B cell (primary cell): Measurements from ENCODE around the gene GPR45. TPM values are rescaled to one million over a fixed set of nuclear protein-coding genes. Genes with fewer than 3 reads are reported as not detected.

Experiments used
- ATAC-seq: fragments of 200-7000 bp; cut with Tn5 transposase; one replicate; pipeline ENCODE4 v1.10.0; 2021; ENCODE audit warnings: low read depth, mild to moderate bottlenecking, moderate number of reproducible peaks, moderate library complexity
- CTCF ChIA-PET: fragments of 350-600 bp; sonication (Branson Sonifier 250); formaldehyde crosslinking; loops from one replicate; lab custom pipeline; 2021; ENCODE audit warnings: antibody characterized with exemption, inconsistent platforms; lab: Charles Lee
- POLR2A ChIA-PET: fragments of 350-600 bp; sonication (Branson Sonifier 250); formaldehyde crosslinking; loops from one replicate; lab custom pipeline; 2021; ENCODE audit warnings: antibody characterized with exemption; lab: Charles Lee
- DNase-seq: peaks from one replicate; pipeline ENCODE4 v3.0.0; 2013
- H2AFZ ChIP-seq: 2 replicates; pipeline ENCODE4 v1.6.1; 2012; ENCODE audit warnings: mild to moderate bottlenecking, low read depth, low read length; ENCODE audit not compliant: insufficient read depth, poor library complexity, severe bottlenecking
- H3K27ac ChIP-seq, 2 donors: 1 replicate in 1 of 2; 2 replicates in 1 of 2; pipeline ENCODE4 v1.5.1; 2012 to 2013; ENCODE audit warnings: low read length in 2 of 2, mild to moderate bottlenecking in 2 of 2, moderate library complexity in 1 of 2
- H3K27me3 ChIP-seq, 4 experiments: fragments of 200-600 bp in 1 of 4; sonication (generic) in 1 of 4; replicated peaks in 1 of 4; 1 replicate in 2 of 4; 2 replicates in 2 of 4; pipeline versions ENCODE4 v1.6.1 to v1.7.0; 2013 to 2016; ENCODE audit warnings: low read length in 3 of 4, mild to moderate bottlenecking in 2 of 4, mixed read lengths in 1 of 4, moderate library complexity in 1 of 4; ENCODE audit not compliant: insufficient read depth in 4 of 4, control insufficient read depth in 3 of 4; ENCODE audit errors: control extremely low read depth in 1 of 4
- H3K36me3 ChIP-seq, 2 experiments: replicated peaks in 1 of 2; 1 replicate in 1 of 2; 2 replicates in 1 of 2; pipeline versions ENCODE4 v1.6.1 to v1.7.1; 2013; ENCODE audit warnings: low read length in 1 of 2; ENCODE audit not compliant: insufficient read depth in 2 of 2, control insufficient read depth in 1 of 2; ENCODE audit errors: control extremely low read depth in 1 of 2, extremely low read depth in 1 of 2
- H3K4me1 ChIP-seq, 2 donors: fragments of 200-600 bp in 1 of 2; sonication (generic) in 1 of 2; 1 replicate in 1 of 2; 2 replicates in 1 of 2; pipeline versions ENCODE4 v1.5.1 to v1.6.1; 2013 to 2017; ENCODE audit warnings: low read length in 2 of 2; ENCODE audit not compliant: control insufficient read depth in 2 of 2, insufficient read depth in 2 of 2
- H3K4me2 ChIP-seq: replicated peaks from 2 replicates; pipeline ENCODE3; 2012; ENCODE audit warnings: mild to moderate bottlenecking, low read depth, low read length; ENCODE audit not compliant: poor library complexity, severe bottlenecking
- H3K4me3 ChIP-seq, 5 experiments: fragments of 200-600 bp in 1 of 5; sonication (generic) in 1 of 5; 1 replicate in 3 of 5; 2 replicates in 2 of 5; pipeline versions ENCODE4 v1.5.1 to v1.7.0; 2011 to 2016; ENCODE audit warnings: low read length in 4 of 5, mild to moderate bottlenecking in 4 of 5, low read depth in 2 of 5, control low read depth in 1 of 5, moderate library complexity in 1 of 5; ENCODE audit not compliant: insufficient read depth in 1 of 5; ENCODE audit errors: control extremely low read depth in 1 of 5, extremely low read depth in 1 of 5
- H3K79me2 ChIP-seq: fragments of 200-600 bp; sonication (generic); one replicate; pipeline ENCODE4 v1.6.0; 2016; ENCODE audit warnings: low read length; ENCODE audit not compliant: control insufficient read depth, insufficient read depth
- H3K9ac ChIP-seq: fragments of 200-600 bp; sonication (generic); 2 replicates; pipeline ENCODE4 v1.6.1; 2017; ENCODE audit warnings: mild to moderate bottlenecking, low read length, moderate library complexity
- H3K9me3 ChIP-seq, 3 donors: one replicate each; pipeline versions ENCODE4 v1.6.1 to v1.7.1; 2013; ENCODE audit warnings: low read length in 2 of 3; ENCODE audit not compliant: control insufficient read depth in 2 of 3, insufficient read depth in 1 of 3; ENCODE audit errors: control extremely low read depth in 1 of 3
- H4K20me1 ChIP-seq: 2 replicates; pipeline ENCODE4 v1.6.0; 2012; ENCODE audit warnings: mild to moderate bottlenecking, low read length; ENCODE audit not compliant: insufficient read depth, control insufficient read depth, poor library complexity, severe bottlenecking
- H3K27ac Mint-ChIP-seq: one replicate; pipeline ENCODE4 v1.8.0; 2021; ENCODE audit warnings: mixed read lengths
- H3K27me3 Mint-ChIP-seq: one replicate; pipeline ENCODE4 v1.8.0; 2021; ENCODE audit warnings: mixed read lengths
- H3K4me1 Mint-ChIP-seq: one replicate; pipeline ENCODE4 v1.8.0; 2021; ENCODE audit warnings: mixed read lengths
- H3K4me3 Mint-ChIP-seq: one replicate; pipeline ENCODE4 v1.8.0; 2021; ENCODE audit warnings: mixed read lengths
- H3K9me3 Mint-ChIP-seq: one replicate; pipeline ENCODE4 v1.8.0; 2022; ENCODE audit warnings: mixed read lengths; ENCODE audit not compliant: insufficient read depth
- CTCF ChIP-seq: fragments of 200-600 bp; IDR thresholded peaks from one replicate; pipeline ENCODE4 v1.8.0; 2022; ENCODE audit warnings: antibody characterized with exemption, mild to moderate bottlenecking
- EZH2 ChIP-seq: IDR thresholded peaks from 2 replicates; pipeline ENCODE4 v1.6.1; 2012; ENCODE audit warnings: borderline replicate concordance, low read depth, mild to moderate bottlenecking, moderate library complexity, low read length; ENCODE audit not compliant: insufficient read depth, poor library complexity, severe bottlenecking
- WGBS: methylation state at CpG from one replicate; pipeline ENCODE4 v1.1.5; 2013; ENCODE audit warnings: missing lambda C conversion rate; ENCODE audit not compliant: insufficient coverage; 5-methylcytosine and 5-hydroxymethylcytosine counted together
- intact Hi-C: fragments of 100-400 bp; cut with micrococcal nuclease; formaldehyde crosslinking; loops from one replicate; pipeline ENCODE4 v1.10.0; 2022
- polyA plus RNA-seq: library from polyadenylated mRNA; depleted of rRNA; stranded (reverse); fragments of >200 nt; gene quantifications from 2 replicates; pipeline ENCODE4 v1.2.3, GENCODE V29; 2012
- total RNA-seq, 2 donors: library from RNA; stranded (reverse); fragments of 120-200 nt in 1 of 2; gene quantifications; 1 replicate in 1 of 2; 2 replicates in 1 of 2; pipeline versions ENCODE4 v1.2.3 to v1.2.4, GENCODE V29; 2013 to 2022

Gene GPR45
- total and polyA plus RNA-seq, 2 donors (not counting 1 experiment from before 2014, with no cell fraction given): not detected

DNA sequence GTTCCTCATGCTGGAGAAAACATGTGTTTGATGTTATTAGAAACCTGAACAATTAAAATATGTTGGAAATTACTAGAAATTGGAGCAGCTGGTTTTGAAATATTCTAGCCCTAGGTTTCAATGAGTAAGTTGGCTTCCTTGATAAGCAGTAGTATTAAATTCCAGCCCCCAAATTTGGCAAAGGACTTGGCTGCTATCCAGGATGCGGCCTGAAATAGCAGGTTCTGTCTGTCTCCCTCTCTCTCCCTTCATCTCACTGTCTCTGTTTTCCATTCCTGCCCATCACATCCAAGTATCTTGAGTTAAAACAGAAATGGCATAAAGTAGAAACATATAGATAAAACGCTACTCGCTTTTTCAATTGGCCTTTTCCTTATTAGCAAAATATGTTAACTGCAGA is 20.9 kb upstream of the GPR45 start:
- no peaks in the 10 kb centered on the region for H3K9me3 Mint-ChIP-seq
- Histone ChIP-seq H4K20me1 (no peaks in the 10 kb centered on the region), H3K79me2 (no peaks in the 10 kb centered on the region), H3K4me2 (no peak overlapping the region), H3K4me3 (no peak overlapping the region), H3K27ac (no peak overlapping the region), H3K9ac (no peak overlapping the region), H3K9me3 (no peaks in the 10 kb centered on the region), H2AFZ (no peak overlapping the region), H3K27me3 (peaks cover 0 to 2% (median 0%) of the 10 kb centered on the region in 4 experiments), H3K36me3 (no peaks in the 10 kb centered on the region), H3K4me1 (no peaks in the 10 kb centered on the region)
- H3K27me3 Mint-ChIP-seq: peaks cover 23% of the 10 kb centered on the region
- ChIA-PET POLR2A (no interaction called here), CTCF (interaction anchor here (1.0 kb wide), 1 partner anchor 106 kb away, joined by 3 read pairs; no protein-coding TSS in a partner anchor)
- peaks cover 4% of the 10 kb centered on the region for H3K4me1 Mint-ChIP-seq
- no CpG with 5 or more reads among the region's 3 CpGs for WGBS
- H3K4me3 Mint-ChIP-seq: no peak overlapping the region
- no peak for ATAC-seq
- intact Hi-C loops: no loop called here
- TF ChIP-seq EZH2 (no peak), CTCF (no peak)
- H3K27ac Mint-ChIP-seq: no peak overlapping the region
- no peak for DNase-seq

DNA sequence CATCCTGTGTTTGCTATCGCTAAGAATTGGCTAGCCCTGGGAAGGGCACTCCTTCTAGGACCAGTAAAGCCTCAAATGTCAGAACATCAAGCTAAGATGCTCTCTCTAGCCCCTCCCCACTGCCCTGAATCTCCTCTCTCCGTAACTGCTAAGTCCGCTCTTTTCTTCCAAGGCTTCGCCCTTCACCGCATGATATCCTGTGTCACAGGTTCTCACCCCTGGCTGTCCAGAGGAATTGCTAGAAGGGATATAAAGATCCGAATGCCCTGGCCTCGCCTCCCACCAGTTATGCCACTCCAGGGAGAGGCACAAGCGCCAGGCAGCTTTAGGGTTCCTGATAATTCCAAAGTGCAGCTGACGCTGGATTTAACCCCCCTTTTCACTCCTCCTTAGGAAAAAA is 17.1 kb upstream of the GPR45 start:
- Mint-ChIP-seq H3K4me3 (no peak overlapping the region), H3K4me1 (no peaks in the 10 kb centered on the region), H3K27me3 (peaks cover 16% of the 10 kb centered on the region), H3K27ac (no peak overlapping the region), H3K9me3 (no peaks in the 10 kb centered on the region)
- no peak overlapping the region for H3K4me3 ChIP-seq
- H3K27ac ChIP-seq: no peak overlapping the region
- no peak for DNase-seq
- H2AFZ ChIP-seq: no peak overlapping the region
- no peaks in the 10 kb centered on the region for H3K9me3 ChIP-seq
- H3K9ac ChIP-seq: no peak overlapping the region
- intact Hi-C loops: no loop called here
- H3K4me2 ChIP-seq: no peak overlapping the region
- CTCF ChIA-PET: interaction anchor here (0.8 kb wide), 1 partner anchor 9 kb away, joined by 3 read pairs; no protein-coding TSS in a partner anchor
- TF ChIP-seq CTCF (no peak), EZH2 (no peak)
- no peaks in the 10 kb centered on the region for H3K79me2 ChIP-seq
- ATAC-seq: no peak
- WGBS: 100% methylated on average over 7 of the region's 9 CpGs
- H3K27me3 ChIP-seq: peaks cover 0 to 2% (median 0%) of the 10 kb centered on the region in 4 experiments
- H3K36me3 ChIP-seq: no peaks in the 10 kb centered on the region
- POLR2A ChIA-PET: no interaction called here
- H4K20me1 ChIP-seq: no peaks in the 10 kb centered on the region
- H3K4me1 ChIP-seq: no peaks in the 10 kb centered on the region
